GM12872 (cell line): ENCODE results near the gene BTN2A1.

Source experiments
- CTCF ChIP-seq: IDR thresholded peaks from 3 replicates; pipeline ENCODE4 v1.5.1; 2011; ENCODE audit warnings: low read depth, mild to moderate bottlenecking, low read length, moderate library complexity; ENCODE audit not compliant: insufficient read depth

Gene BTN2A1

GRCh38 chr6:26468829-26469228 is 11.1 kb downstream of the BTN2A1 start:
- no peak for TF ChIP-seq CTCF

- TF ChIP-seq CTCF: no peak
Observed at GRCh38 chr6:26470643-26471042, 12.9 kb downstream of the BTN2A1 start.

- no peak for TF ChIP-seq CTCF
Observed at GRCh38 chr6:26471970-26472369, 14.2 kb downstream of the BTN2A1 start.

GRCh38 chr6:26472549-26473290 is 15.0 kb downstream of the BTN2A1 start:
- no peak for TF ChIP-seq CTCF

GRCh38 chr6:26473429-26473757 is 15.6 kb downstream of the BTN2A1 start:
- no peak for TF ChIP-seq CTCF

GRCh38 chr6:26473758-26474438 is 16.1 kb downstream of the BTN2A1 start:
- no peak for TF ChIP-seq CTCF

GRCh38 chr6:26474439-26474881 is 16.7 kb downstream of the BTN2A1 start:
- no peak for TF ChIP-seq CTCF
